ENCODE data around the gene ATG5. TPM values are rescaled to one million over a fixed set of nuclear protein-coding genes. Genes with fewer than 3 reads are reported as not detected.

Gene ATG5
- total and polyA plus RNA-seq, 9 of the 15 experiments (the other 6 are each of a cell fraction or from before 2014, with no cell fraction given) = 29.0 to 80.0 (median 53.2) TPM

DNA sequence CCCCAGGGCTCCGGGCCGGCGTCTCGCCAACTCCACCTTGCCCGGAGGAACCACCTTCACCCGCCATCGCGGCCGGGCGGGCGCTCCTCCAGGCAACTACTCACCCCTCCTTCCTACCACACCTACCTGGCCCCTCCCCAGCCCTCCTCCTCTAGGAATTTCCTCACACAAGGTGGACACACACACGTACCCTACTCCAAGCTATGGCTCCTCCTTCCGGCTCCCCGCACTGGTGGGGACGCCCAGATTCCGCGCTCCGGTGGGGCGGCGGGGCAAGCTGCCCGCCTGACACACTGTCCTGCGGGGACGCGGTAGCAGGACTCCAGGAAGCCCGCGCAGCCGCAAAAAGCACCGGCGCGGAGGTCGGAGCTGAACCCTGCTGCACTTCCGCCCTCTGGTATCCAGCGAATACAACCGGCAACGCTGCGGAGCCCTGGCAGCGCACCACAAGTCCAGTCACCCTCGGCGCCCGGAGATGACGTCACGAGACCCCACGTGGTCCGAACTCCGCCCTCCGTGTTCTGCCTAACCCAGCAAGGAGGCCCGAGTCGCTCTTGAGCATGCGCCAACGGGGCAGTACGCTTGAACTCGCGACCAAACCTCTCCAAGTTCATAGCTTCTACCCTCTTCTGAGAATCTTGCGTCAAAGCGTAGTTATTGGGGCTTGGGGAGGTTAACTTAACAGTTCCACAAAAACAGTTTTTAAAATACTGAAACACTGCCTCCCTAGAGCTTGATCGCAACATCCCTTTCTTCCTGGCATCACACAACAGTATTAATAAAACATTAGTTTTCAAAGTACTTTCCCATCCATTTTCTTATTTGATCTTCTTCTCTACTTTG, at the start of gene ATG5 (continued):
- peak; percentile 92 for TF ChIP-seq MTA3 (IDR thresholded peaks at IDR 0.05; ENCODE audit: borderline replicate concordance)
- peak; percentile 98 for TF ChIP-seq CREB1 (IDR thresholded peaks at IDR 0.05)
- peak; percentile 99 for TF ChIP-seq CREB1 (CRISPR knock-in tag; IDR thresholded peaks at IDR 0.05)
- no peak; the same call in 1 of the 2 replicates for TF ChIP-seq ERF (CRISPR knock-in tag; IDR thresholded peaks at IDR 0.05)
- peak; percentile 68 for TF ChIP-seq CCNT2 (IDR thresholded peaks at IDR 0.05; ENCODE audit: borderline replicate concordance, extremely low read depth, insufficient read length, low read depth, low read length)
- no peak for TF ChIP-seq HIVEP1 (CRISPR knock-in tag; IDR thresholded peaks at IDR 0.05)
- 0 out of 2 replicates have a peak, but pooled peaks have one; percentile 16 for TF ChIP-seq CBFA2T3 (IDR thresholded peaks at IDR 0.05)
- no peak for TF ChIP-seq NFRKB (IDR thresholded peaks at IDR 0.05; ENCODE audit: low read depth)
- peak; percentile 88 for TF ChIP-seq HCFC1 (IDR thresholded peaks at IDR 0.05; ENCODE audit: low read depth, low read length)
- no peak for TF ChIP-seq SLC30A9 (CRISPR knock-in tag; IDR thresholded peaks at IDR 0.05)
- TF ChIP-seq, protein P1, sequence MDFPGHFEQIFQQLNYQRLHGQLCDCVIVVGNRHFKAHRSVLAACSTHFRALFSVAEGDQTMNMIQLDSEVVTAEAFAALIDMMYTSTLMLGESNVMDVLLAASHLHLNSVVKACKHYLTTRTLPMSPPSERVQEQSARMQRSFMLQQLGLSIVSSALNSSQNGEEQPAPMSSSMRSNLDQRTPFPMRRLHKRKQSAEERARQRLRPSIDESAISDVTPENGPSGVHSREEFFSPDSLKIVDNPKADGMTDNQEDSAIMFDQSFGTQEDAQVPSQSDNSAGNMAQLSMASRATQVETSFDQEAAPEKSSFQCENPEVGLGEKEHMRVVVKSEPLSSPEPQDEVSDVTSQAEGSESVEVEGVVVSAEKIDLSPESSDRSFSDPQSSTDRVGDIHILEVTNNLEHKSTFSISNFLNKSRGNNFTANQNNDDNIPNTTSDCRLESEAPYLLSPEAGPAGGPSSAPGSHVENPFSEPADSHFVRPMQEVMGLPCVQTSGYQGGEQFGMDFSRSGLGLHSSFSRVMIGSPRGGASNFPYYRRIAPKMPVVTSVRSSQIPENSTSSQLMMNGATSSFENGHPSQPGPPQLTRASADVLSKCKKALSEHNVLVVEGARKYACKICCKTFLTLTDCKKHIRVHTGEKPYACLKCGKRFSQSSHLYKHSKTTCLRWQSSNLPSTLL (IDR thresholded peaks at IDR 0.05) = no peak
- peak; percentile 90 for TF ChIP-seq SAFB (IDR thresholded peaks at IDR 0.05; ENCODE audit: borderline replicate concordance, low read depth, low read length)
- peak; percentile 80 for TF ChIP-seq L3MBTL2 (IDR thresholded peaks at IDR 0.05)
- no peak for TF ChIP-seq CHD2 (IDR thresholded peaks at IDR 0.05; ENCODE audit: low read depth, low read length)
- TF ChIP-seq THAP12 (CRISPR knock-in tag; IDR thresholded peaks at IDR 0.05) = peak; percentile 76; the same call in 1 of the 2 replicates
- TF ChIP-seq SIN3B (IDR thresholded peaks at IDR 0.05; ENCODE audit: low read depth) = peak; percentile 78
- no peak for TF ChIP-seq NFE2L1 (tag; IDR thresholded peaks at IDR 0.05; ENCODE audit: borderline replicate concordance, low read depth)
- TF ChIP-seq ZNF589 (CRISPR knock-in tag; IDR thresholded peaks at IDR 0.05; ENCODE audit: low read depth) = 0 out of 2 replicates have a peak, but pooled peaks have one; percentile 12
- peak; percentile 95 for TF ChIP-seq SUPT5H (IDR thresholded peaks at IDR 0.05)
- TF ChIP-seq, protein P2, sequence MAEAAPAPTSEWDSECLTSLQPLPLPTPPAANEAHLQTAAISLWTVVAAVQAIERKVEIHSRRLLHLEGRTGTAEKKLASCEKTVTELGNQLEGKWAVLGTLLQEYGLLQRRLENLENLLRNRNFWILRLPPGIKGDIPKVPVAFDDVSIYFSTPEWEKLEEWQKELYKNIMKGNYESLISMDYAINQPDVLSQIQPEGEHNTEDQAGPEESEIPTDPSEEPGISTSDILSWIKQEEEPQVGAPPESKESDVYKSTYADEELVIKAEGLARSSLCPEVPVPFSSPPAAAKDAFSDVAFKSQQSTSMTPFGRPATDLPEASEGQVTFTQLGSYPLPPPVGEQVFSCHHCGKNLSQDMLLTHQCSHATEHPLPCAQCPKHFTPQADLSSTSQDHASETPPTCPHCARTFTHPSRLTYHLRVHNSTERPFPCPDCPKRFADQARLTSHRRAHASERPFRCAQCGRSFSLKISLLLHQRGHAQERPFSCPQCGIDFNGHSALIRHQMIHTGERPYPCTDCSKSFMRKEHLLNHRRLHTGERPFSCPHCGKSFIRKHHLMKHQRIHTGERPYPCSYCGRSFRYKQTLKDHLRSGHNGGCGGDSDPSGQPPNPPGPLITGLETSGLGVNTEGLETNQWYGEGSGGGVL (CRISPR knock-in tag; IDR thresholded peaks at IDR 0.05) = no peak
- TF ChIP-seq, protein P3, sequence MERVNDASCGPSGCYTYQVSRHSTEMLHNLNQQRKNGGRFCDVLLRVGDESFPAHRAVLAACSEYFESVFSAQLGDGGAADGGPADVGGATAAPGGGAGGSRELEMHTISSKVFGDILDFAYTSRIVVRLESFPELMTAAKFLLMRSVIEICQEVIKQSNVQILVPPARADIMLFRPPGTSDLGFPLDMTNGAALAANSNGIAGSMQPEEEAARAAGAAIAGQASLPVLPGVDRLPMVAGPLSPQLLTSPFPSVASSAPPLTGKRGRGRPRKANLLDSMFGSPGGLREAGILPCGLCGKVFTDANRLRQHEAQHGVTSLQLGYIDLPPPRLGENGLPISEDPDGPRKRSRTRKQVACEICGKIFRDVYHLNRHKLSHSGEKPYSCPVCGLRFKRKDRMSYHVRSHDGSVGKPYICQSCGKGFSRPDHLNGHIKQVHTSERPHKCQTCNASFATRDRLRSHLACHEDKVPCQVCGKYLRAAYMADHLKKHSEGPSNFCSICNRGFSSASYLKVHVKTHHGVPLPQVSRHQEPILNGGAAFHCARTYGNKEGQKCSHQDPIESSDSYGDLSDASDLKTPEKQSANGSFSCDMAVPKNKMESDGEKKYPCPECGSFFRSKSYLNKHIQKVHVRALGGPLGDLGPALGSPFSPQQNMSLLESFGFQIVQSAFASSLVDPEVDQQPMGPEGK (CRISPR knock-in tag; IDR thresholded peaks at IDR 0.05; ENCODE audit: borderline replicate concordance) = no peak

All from K562 (cell line).